Esophagus muscularis mucosa (tissue), 4 donors: ENCODE results near the gene ZNF567. TPM values are rescaled to one million over a fixed set of nuclear protein-coding genes. Genes with fewer than 3 reads are reported as not detected.
A peak's percentile ranks its signal among the peaks of the same experiment; 100 is the strongest.

Experiments
- DNase-seq: peaks from one replicate; pipeline ENCODE4 v3.0.0-alpha.2; 2017; ENCODE audit errors: extremely low spot score
- H3K27ac ChIP-seq, 4 donors: fragments of 200-600 bp; sonication (generic); replicated peaks in 1 of 4; 1 replicate in 3 of 4; 2 replicates in 1 of 4; pipeline ENCODE4 v1.5.1; 2016 to 2019; ENCODE audit warnings: mild to moderate bottlenecking in 1 of 4
- H3K27me3 ChIP-seq, 4 donors: fragments of 200-600 bp; sonication (generic); one replicate each; pipeline versions ENCODE4 v1.5.1 to v1.6.0; 2016 to 2019
- H3K36me3 ChIP-seq, 4 donors: fragments of 200-600 bp; sonication (generic); one replicate each; pipeline ENCODE4 v1.5.1; 2016 to 2019
- H3K4me1 ChIP-seq, 4 donors: fragments of 200-600 bp; sonication (generic); one replicate each; pipeline ENCODE4 v1.5.1; 2016 to 2019
- H3K4me3 ChIP-seq, 4 donors: fragments of 200-600 bp; sonication (generic); 1 replicate in 2 of 4; 2 replicates in 2 of 4; pipeline ENCODE4 v1.5.1; 2016 to 2019; ENCODE audit warnings: mild to moderate bottlenecking in 4 of 4, moderate library complexity in 1 of 4
- H3K9me3 ChIP-seq, 4 donors: fragments of 200-600 bp; sonication (generic); 1 replicate in 3 of 4; 2 replicates in 1 of 4; pipeline ENCODE4 v1.5.1; 2016 to 2019
- EP300 ChIP-seq: sonication (generic); formaldehyde crosslinking; IDR thresholded peaks from one replicate; pipeline ENCODE4 v1.6.1; 2017; ENCODE audit warnings: antibody characterized with exemption
- POLR2A ChIP-seq: fragments of 450-650 bp; IDR thresholded peaks from one replicate; pipeline ENCODE4 v1.6.1; 2017; ENCODE audit warnings: antibody characterized with exemption, moderate library complexity, mild to moderate bottlenecking, low read depth
- POLR2AphosphoS5 ChIP-seq, 2 donors: sonication (generic); formaldehyde crosslinking; IDR thresholded peaks; one replicate each; pipeline ENCODE4 v1.6.1; 2017; ENCODE audit warnings: antibody characterized with exemption in 2 of 2
- WGBS: methylation state at CpG from one replicate; pipeline ENCODE4 v1.1.5; 2018; 5-methylcytosine and 5-hydroxymethylcytosine counted together
- intact Hi-C: fragments of 100-400 bp; cut with DNase I; formaldehyde crosslinking; loops from one replicate; pipeline ENCODE4 v1.15.1; 2023
- total RNA-seq, 4 donors: library from RNA; depleted of rRNA; stranded (reverse); fragments of >200 nt; gene quantifications; one replicate each; pipeline versions ENCODE4 v1.1.0 to v1.2.1, GENCODE V29; 2016
- TF ChIP-seq, protein P1 (sequence below), 3 experiments: fragments of 200-600 bp in 2 of 3; fragments of 450-650 bp in 1 of 3; sonication (generic) in 2 of 3; IDR thresholded peaks; one replicate each; pipeline ENCODE4 v1.5.1; 2017 to 2019; ENCODE audit warnings: antibody characterized with exemption in 3 of 3, mild to moderate bottlenecking in 2 of 3, moderate library complexity in 1 of 3

Gene ZNF567
- total RNA-seq, 4 donors from 2014 or later, result 5.5 to 9.1 (median 6.9) TPM

DNA sequence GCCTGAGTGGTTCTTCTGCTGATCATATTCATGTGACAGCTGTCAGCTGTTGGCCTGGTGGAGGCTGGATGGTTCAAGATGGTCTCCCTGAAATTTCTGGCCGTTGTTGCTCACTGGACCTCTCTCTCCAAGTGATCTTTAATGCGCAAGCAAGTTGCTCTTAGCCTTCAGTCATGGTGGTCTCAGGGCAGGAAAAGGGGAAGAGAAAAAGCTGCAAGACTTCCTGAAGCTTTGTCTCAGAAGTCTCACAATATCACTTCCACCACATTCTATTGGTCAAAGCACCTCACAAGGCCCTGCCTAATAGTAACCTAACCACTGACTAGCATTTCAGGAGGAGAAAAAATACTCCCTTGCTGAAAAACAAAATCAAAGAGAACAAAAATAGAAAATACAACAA lies 1.6 kb upstream of the ZNF567 start:
- H3K4me1 ChIP-seq, result peaks cover 14 to 28% (median 21%) of the 10 kb centered on the region in 4 donors
- H3K9me3 ChIP-seq, result peaks cover 0 to 6% (median under 1%) of the 10 kb centered on the region in 4 donors
- peak overlapping the region in 2 of 4 donors; percentile 79 to 90 for H3K4me3 ChIP-seq
- no peak overlapping the region for H3K27ac ChIP-seq
- intact Hi-C loops, result loop anchor here (10.0 kb wide), 1 partner anchor 169 kb away; the partner anchor contains the start of gene ZNF345
- DNase-seq, result no peak
- no peaks in the 10 kb centered on the region for H3K27me3 ChIP-seq
- TF ChIP-seq EP300 (no peak), POLR2A (no peak), POLR2AphosphoS5 (IDR thresholded peaks at IDR 0.05) (no peak)
- TF ChIP-seq, protein P1, sequence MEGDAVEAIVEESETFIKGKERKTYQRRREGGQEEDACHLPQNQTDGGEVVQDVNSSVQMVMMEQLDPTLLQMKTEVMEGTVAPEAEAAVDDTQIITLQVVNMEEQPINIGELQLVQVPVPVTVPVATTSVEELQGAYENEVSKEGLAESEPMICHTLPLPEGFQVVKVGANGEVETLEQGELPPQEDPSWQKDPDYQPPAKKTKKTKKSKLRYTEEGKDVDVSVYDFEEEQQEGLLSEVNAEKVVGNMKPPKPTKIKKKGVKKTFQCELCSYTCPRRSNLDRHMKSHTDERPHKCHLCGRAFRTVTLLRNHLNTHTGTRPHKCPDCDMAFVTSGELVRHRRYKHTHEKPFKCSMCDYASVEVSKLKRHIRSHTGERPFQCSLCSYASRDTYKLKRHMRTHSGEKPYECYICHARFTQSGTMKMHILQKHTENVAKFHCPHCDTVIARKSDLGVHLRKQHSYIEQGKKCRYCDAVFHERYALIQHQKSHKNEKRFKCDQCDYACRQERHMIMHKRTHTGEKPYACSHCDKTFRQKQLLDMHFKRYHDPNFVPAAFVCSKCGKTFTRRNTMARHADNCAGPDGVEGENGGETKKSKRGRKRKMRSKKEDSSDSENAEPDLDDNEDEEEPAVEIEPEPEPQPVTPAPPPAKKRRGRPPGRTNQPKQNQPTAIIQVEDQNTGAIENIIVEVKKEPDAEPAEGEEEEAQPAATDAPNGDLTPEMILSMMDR (IDR thresholded peaks at IDR 0.05), result no peak
- peaks cover 6 to 42% (median 28%) of the 10 kb centered on the region in 4 donors for H3K36me3 ChIP-seq
- 88% methylated on average over 2 of the region's 2 CpGs for WGBS

DNA sequence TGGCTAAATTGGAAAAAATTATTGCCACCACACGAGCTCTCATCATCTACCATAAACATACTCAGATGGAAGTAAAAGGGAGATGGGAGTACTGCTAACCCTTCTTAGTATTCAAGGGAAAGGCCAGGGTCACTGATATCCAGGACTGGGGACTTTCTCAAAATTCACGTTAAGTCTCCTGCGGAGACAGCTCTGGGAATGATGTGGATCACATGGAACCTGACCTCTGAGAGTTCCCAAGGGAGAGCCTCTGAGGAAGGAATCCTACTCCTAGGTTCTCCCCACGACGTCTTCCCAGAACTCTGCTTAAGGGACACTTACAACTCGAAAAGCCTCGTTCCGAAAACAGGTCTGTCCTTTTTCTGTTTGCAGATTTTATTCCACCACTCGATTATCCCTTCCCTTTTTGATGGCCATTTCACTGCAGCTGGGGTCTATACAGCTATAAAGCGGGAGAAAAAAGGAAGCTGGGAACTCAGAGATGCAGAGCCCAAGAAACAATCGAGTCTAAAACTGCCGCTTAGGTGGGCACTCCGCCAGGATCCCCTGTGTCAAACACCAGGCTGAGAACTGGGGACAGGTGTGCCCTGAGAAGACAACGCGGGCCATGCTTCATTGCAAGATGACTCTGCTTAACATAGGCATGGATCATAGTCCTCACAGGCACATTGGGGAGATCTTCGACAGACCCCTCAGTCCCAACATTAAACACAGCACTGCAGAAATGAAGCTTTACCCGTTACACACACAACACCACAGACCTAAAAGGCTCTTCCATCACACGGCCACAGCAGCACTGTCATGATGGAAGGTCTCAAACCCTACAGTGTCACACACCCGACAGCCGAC lies 823 bp upstream of the ZNF567 start:
- TF ChIP-seq, protein P1 (IDR thresholded peaks at IDR 0.05), result no peak
- TF ChIP-seq POLR2A, result no peak
- TF ChIP-seq EP300, result no peak
- TF ChIP-seq POLR2AphosphoS5 (IDR thresholded peaks at IDR 0.05), result no peak
- H3K27ac ChIP-seq, result peak overlapping the region; percentile 74 to 82 (median 79)
- 12% methylated on average over 19 of the region's 20 CpGs for WGBS
- no peak for DNase-seq
- H3K4me3 ChIP-seq, result peak overlapping the region; percentile 79 to 90 (median 80)
- peaks cover 6 to 43% (median 32%) of the 10 kb centered on the region in 4 donors for H3K36me3 ChIP-seq
- no peaks in the 10 kb centered on the region for H3K27me3 ChIP-seq
- H3K9me3 ChIP-seq, result peaks cover 0 to 8% (median 2%) of the 10 kb centered on the region in 4 donors
- intact Hi-C loops, result loop anchor here (10.0 kb wide), 1 partner anchor 168 kb away; the partner anchor contains the start of gene ZNF345
- peaks cover 14 to 28% (median 21%) of the 10 kb centered on the region in 4 donors for H3K4me1 ChIP-seq

DNA sequence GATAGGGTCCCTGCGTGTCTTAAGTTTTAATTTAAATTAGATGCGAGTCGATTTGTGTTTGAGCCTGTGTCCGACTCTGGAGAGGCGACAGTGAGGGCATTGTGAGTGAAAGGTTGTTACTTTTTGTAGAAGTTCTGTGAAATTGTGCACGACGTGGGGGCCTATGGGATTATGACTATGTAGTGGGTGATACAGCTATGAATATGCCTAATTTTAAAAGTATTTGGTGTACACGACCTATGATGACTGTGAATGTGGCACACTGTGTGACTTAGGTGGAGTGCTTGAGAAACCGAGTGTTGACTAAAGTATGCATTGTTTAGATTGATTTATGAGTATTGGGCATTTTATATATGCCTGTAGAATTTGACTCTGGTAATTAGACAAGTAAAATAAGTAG lies 646 bp downstream of the ZNF567 start:
- intact Hi-C loops, result loop anchor here (10.0 kb wide), 1 partner anchor 167 kb away; the partner anchor contains the start of gene ZNF345
- H3K36me3 ChIP-seq, result peaks cover 15 to 47% (median 42%) of the 10 kb centered on the region in 4 donors
- peaks cover 0 to 8% (median 4%) of the 10 kb centered on the region in 4 donors for H3K9me3 ChIP-seq
- WGBS, result 6% methylated on average over 9 of the region's 9 CpGs
- no peaks in the 10 kb centered on the region for H3K27me3 ChIP-seq
- H3K27ac ChIP-seq, result peak overlapping the region in 3 of 4 donors; percentile 74 to 81 (median 77)
- H3K4me3 ChIP-seq, result peak overlapping the region; percentile 79 to 90 (median 80)
- H3K4me1 ChIP-seq, result peaks cover 14 to 28% (median 21%) of the 10 kb centered on the region in 4 donors
- TF ChIP-seq, protein P1 (IDR thresholded peaks at IDR 0.05), result no peak
- TF ChIP-seq EP300 (no peak), POLR2A (no peak), POLR2AphosphoS5 (IDR thresholded peaks at IDR 0.05) (no peak)
- no peak for DNase-seq

DNA sequence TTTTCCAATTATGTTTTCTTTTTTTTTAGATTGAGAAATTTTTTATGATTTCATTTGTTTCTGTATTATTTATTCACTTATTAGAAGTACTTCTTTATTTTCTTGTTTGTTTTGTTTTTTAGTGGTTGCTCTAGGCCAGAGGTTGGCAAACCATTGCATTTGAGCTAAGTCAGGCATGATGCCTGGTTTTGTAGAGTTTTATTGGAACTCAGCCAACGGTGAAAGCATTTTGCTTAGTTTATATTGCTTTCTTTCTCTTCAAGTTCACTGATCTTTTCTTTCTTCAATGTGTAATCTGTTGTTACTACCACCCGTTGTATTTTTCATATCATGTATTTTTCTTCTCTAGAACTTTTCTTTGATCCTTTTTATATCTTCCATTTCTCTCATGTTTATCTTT lies 19.7 kb downstream of the ZNF567 start:
- Histone ChIP-seq H3K27me3 (no peaks in the 10 kb centered on the region), H3K4me3 (no peak overlapping the region), H3K36me3 (peaks cover 20 to 60% (median 29%) of the 10 kb centered on the region in 4 donors), H3K9me3 (peaks cover 8 to 92% (median 89%) of the 10 kb centered on the region in 4 donors), H3K27ac (no peak overlapping the region), H3K4me1 (no peaks in the 10 kb centered on the region)
- intact Hi-C loops, result no loop called here
- TF ChIP-seq POLR2A (no peak), POLR2AphosphoS5 (IDR thresholded peaks at IDR 0.05) (no peak), EP300 (no peak)
- TF ChIP-seq, protein P1 (IDR thresholded peaks at IDR 0.05), result no peak
- DNase-seq, result no peak
- 100% methylated on average over 1 of the region's 2 CpGs for WGBS
